ENCODE measurements around the gene BLVRB. TPM values are rescaled to one million over a fixed set of nuclear protein-coding genes. Genes with fewer than 3 reads are reported as not detected.
"Not testable (repeated sequence)": the region's sequence is repeated elsewhere in the genome, so short reads cannot be mapped to it uniquely, and the experiment has no call there.

The BLVRB gene
- total and polyA plus RNA-seq, 2 of the 8 experiments (the other 6 are each of a cell fraction or from before 2014, with no cell fraction given), result 28.7 to 182 TPM

- H3K23me2 ChIP-seq (ENCODE audit: low read depth, low read length); H3K27ac ChIP-seq (ENCODE audit: low read depth, low read length); H3K23ac ChIP-seq (ENCODE audit: insufficient read length); H3K56ac ChIP-seq (replicated peaks; ENCODE audit: insufficient read length, low read depth, low read length); H3K4ac ChIP-seq (replicated peaks; ENCODE audit: insufficient read length, low read depth, low read length); H3K4me3 ChIP-seq (ENCODE audit: extremely low read depth in 1 of 4, insufficient read depth in 2 of 4, low read depth in 3 of 4, low read length in 4 of 4); H3K79me2 ChIP-seq (ENCODE audit: control insufficient read depth in 1 of 2, insufficient read depth in 2 of 2, low read length in 2 of 2); H4K5ac ChIP-seq (ENCODE audit: insufficient read length, low read depth, low read length); H2BK5ac ChIP-seq (ENCODE audit: low read depth, low read length); H3K4me2 ChIP-seq (ENCODE audit: insufficient read depth in 1 of 2, low read depth in 2 of 2, low read length in 2 of 2); H3K79me1 ChIP-seq (ENCODE audit: low read depth, low read length); H2BK20ac ChIP-seq (ENCODE audit: low read length); POLR2A ChIA-PET (ENCODE audit: partially characterized antibody); H4K20me1 ChIP-seq (replicated peaks in 1 of 2; ENCODE audit: control insufficient read depth in 1 of 2, insufficient read depth in 2 of 2, low read length in 2 of 2); H3K4me1 ChIP-seq (replicated peaks in 1 of 4; ENCODE audit: control insufficient read depth in 3 of 4, insufficient read depth in 4 of 4, low read length in 3 of 4); H4K91ac ChIP-seq (replicated peaks; ENCODE audit: insufficient read length, low read length); H2BK12ac ChIP-seq (ENCODE audit: low read depth, low read length); H2AFZ ChIP-seq (ENCODE audit: low read length); H3K27me3 ChIP-seq (replicated peaks in 1 of 4; ENCODE audit: control insufficient read depth in 3 of 4, extremely low read depth in 1 of 4, insufficient read depth in 3 of 4, low read length in 3 of 4); H3K9me3 ChIP-seq (ENCODE audit: insufficient read depth in 2 of 2, low read depth in 1 of 2, low read length in 1 of 2); H3K18ac ChIP-seq (ENCODE audit: extremely low read depth, low read length); H2AK5ac ChIP-seq (ENCODE audit: low read depth, low read length); FAIRE-seq; H2BK15ac ChIP-seq (ENCODE audit: low read length); H3K14ac ChIP-seq (ENCODE audit: insufficient read length); H3K9ac ChIP-seq (replicated peaks in 1 of 4; ENCODE audit: extremely low read depth in 1 of 4, low read depth in 3 of 4, low read length in 3 of 4); H2BK120ac ChIP-seq (replicated peaks; ENCODE audit: low read depth, low read length); H4K8ac ChIP-seq (ENCODE audit: extremely low read depth, insufficient read depth, low read length); DNase-seq (ENCODE audit: low read depth in 1 of 2, low spot score in 2 of 2); H3K36me3 ChIP-seq (ENCODE audit: control insufficient read depth in 2 of 4, insufficient read depth in 4 of 4, low read length in 3 of 4): not testable (repeated sequence)
- CTCF ChIA-PET (ENCODE audit: partially characterized antibody), result interaction anchor here (0.7 to 4.0 kb wide), 4 partner anchors 9 to 1924 kb away, joined by 3 to 26 read pairs (median 6); partner anchors contain the start of gene BLVRB
- 91% methylated on average over 15 of the region's 15 CpGs; no CpG with 5 or more reads in 1 of the 2 experiments for WGBS, 2 experiments (ENCODE audit: extremely low coverage in 1 of 2, insufficient coverage in 1 of 2, insufficient read length in 1 of 2, insufficient replicate concordance in 2 of 2, low coverage in 1 of 2, low lambda C conversion rate in 2 of 2, missing lambda C conversion rate in 1 of 2)
Observed at GRCh38 chr19:40475878-40476644, 10.5 kb upstream of the BLVRB start.

Data from H1 (cell line).